ENCODE results near the gene ADPRS.

GRCh38 chr1:36100376-36100775, 11.7 kb downstream of the ADPRS start:
- TF ChIP-seq, protein P1, sequence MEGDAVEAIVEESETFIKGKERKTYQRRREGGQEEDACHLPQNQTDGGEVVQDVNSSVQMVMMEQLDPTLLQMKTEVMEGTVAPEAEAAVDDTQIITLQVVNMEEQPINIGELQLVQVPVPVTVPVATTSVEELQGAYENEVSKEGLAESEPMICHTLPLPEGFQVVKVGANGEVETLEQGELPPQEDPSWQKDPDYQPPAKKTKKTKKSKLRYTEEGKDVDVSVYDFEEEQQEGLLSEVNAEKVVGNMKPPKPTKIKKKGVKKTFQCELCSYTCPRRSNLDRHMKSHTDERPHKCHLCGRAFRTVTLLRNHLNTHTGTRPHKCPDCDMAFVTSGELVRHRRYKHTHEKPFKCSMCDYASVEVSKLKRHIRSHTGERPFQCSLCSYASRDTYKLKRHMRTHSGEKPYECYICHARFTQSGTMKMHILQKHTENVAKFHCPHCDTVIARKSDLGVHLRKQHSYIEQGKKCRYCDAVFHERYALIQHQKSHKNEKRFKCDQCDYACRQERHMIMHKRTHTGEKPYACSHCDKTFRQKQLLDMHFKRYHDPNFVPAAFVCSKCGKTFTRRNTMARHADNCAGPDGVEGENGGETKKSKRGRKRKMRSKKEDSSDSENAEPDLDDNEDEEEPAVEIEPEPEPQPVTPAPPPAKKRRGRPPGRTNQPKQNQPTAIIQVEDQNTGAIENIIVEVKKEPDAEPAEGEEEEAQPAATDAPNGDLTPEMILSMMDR (IDR thresholded peaks at IDR 0.05): no peak
- no peak for TF ChIP-seq POLR2A (IDR thresholded peaks at IDR 0.05)

Data from suprapubic skin (tissue), 3 donors.